H9 (cell line): ENCODE data around the gene ADGRG4. TPM values are rescaled to one million over a fixed set of nuclear protein-coding genes. Genes with fewer than 3 reads are reported as not detected.

Source experiments
- DNase-seq: peaks from one replicate; pipeline ENCODE4 v3.0.0-alpha.2; 2017
- H2AFZ ChIP-seq: one replicate; pipeline ENCODE4 v1.6.1; 2013; ENCODE audit warnings: mild to moderate bottlenecking, low read length, control low read depth, moderate library complexity
- H2AK5ac ChIP-seq: 2 replicates; pipeline ENCODE4 v1.6.1; 2013; ENCODE audit warnings: low read length, control low read depth, mixed read lengths; ENCODE audit not compliant: insufficient read length
- H2BK120ac ChIP-seq: one replicate; pipeline ENCODE4 v1.6.1; 2013; ENCODE audit warnings: low read depth, mild to moderate bottlenecking, low read length, control low read depth, inconsistent platforms; ENCODE audit not compliant: poor library complexity, severe bottlenecking
- H2BK12ac ChIP-seq: 2 replicates; pipeline ENCODE4 v1.6.1; 2013; ENCODE audit warnings: low read length, control low read depth, mixed read lengths, low read depth; ENCODE audit not compliant: insufficient read length
- H2BK15ac ChIP-seq: 2 replicates; pipeline ENCODE4 v1.6.1; 2013; ENCODE audit warnings: low read depth, low read length, control low read depth
- H2BK20ac ChIP-seq: one replicate; pipeline ENCODE4 v1.6.1; 2013; ENCODE audit warnings: low read depth, mild to moderate bottlenecking, low read length, control low read depth, inconsistent platforms; ENCODE audit not compliant: poor library complexity, severe bottlenecking
- H2BK5ac ChIP-seq: 2 replicates; pipeline ENCODE4 v1.6.1; 2013; ENCODE audit warnings: low read length, control low read depth, mixed read lengths; ENCODE audit not compliant: insufficient read length
- H3K14ac ChIP-seq: 2 replicates; pipeline ENCODE4 v1.6.1; 2013; ENCODE audit warnings: low read length, control low read depth; ENCODE audit not compliant: insufficient read depth
- H3K18ac ChIP-seq: 2 replicates; pipeline ENCODE4 v1.6.1; 2013; ENCODE audit warnings: low read depth, mild to moderate bottlenecking, mixed read lengths, low read length, control low read depth; ENCODE audit not compliant: insufficient read length
- H3K23ac ChIP-seq: 2 replicates; pipeline ENCODE4 v1.6.1; 2013; ENCODE audit warnings: low read length, control low read depth, mixed read lengths, low read depth; ENCODE audit not compliant: insufficient read length
- H3K23me2 ChIP-seq: 2 replicates; pipeline ENCODE4 v1.6.1; 2013; ENCODE audit warnings: low read depth, mild to moderate bottlenecking, mixed read lengths, low read length, control low read depth; ENCODE audit not compliant: insufficient read length, poor library complexity, severe bottlenecking
- H3K27ac ChIP-seq: 2 replicates; pipeline ENCODE4 v1.5.1; 2013; ENCODE audit warnings: low read length, control low read depth, mixed read lengths, low read depth; ENCODE audit not compliant: insufficient read length
- H3K27me3 ChIP-seq: 2 replicates; pipeline ENCODE4 v1.6.1; 2013; ENCODE audit warnings: low read length, control low read depth, inconsistent platforms; ENCODE audit not compliant: insufficient read depth
- H3K4ac ChIP-seq: 2 replicates; pipeline ENCODE4 v1.6.1; 2013; ENCODE audit warnings: low read depth, mild to moderate bottlenecking, control low read depth, inconsistent platforms, low read length, moderate library complexity
- H3K4me1 ChIP-seq: 2 replicates; pipeline ENCODE4 v1.6.1; 2013; ENCODE audit warnings: low read length, control low read depth, inconsistent platforms; ENCODE audit not compliant: insufficient read depth
- H3K4me2 ChIP-seq: 2 replicates; pipeline ENCODE4 v1.6.1; 2013; ENCODE audit warnings: low read length, control low read depth, mixed read lengths; ENCODE audit not compliant: insufficient read length, insufficient read depth
- H3K56ac ChIP-seq: 2 replicates; pipeline ENCODE4 v1.6.1; 2013; ENCODE audit warnings: low read depth, mild to moderate bottlenecking, mixed read lengths, low read length, control low read depth; ENCODE audit not compliant: insufficient read length
- H3K79me1 ChIP-seq: 2 replicates; pipeline ENCODE4 v1.6.1; 2013; ENCODE audit warnings: low read depth, mild to moderate bottlenecking, moderate library complexity, low read length, control low read depth, inconsistent platforms; ENCODE audit not compliant: insufficient read depth, poor library complexity, severe bottlenecking
- H3K79me2 ChIP-seq: 2 replicates; pipeline ENCODE4 v1.6.1; 2013; ENCODE audit warnings: low read length, control low read depth, inconsistent platforms; ENCODE audit not compliant: insufficient read depth
- H3K9ac ChIP-seq: 2 replicates; pipeline ENCODE4 v1.6.1; 2013; ENCODE audit warnings: low read length, control low read depth, mixed read lengths; ENCODE audit not compliant: insufficient read length; ENCODE audit errors: extremely low read depth
- H3K9me3 ChIP-seq: one replicate; pipeline ENCODE4 v1.6.1; 2013; ENCODE audit warnings: low read depth, low read length, inconsistent platforms; ENCODE audit not compliant: control insufficient read depth
- H3T11ph ChIP-seq: one replicate; pipeline ENCODE4 v1.6.1; 2013; ENCODE audit warnings: mild to moderate bottlenecking, low read length, control low read depth, inconsistent platforms
- H4K20me1 ChIP-seq: one replicate; pipeline ENCODE4 v1.6.1; 2013; ENCODE audit not compliant: control insufficient read depth, insufficient read length, insufficient read depth
- H4K5ac ChIP-seq: 2 replicates; pipeline ENCODE4 v1.6.1; 2013; ENCODE audit warnings: low read depth, mild to moderate bottlenecking, mixed read lengths, low read length, control low read depth; ENCODE audit not compliant: insufficient read length
- H4K8ac ChIP-seq: replicated peaks from 2 replicates; pipeline ENCODE4 v1.6.1; 2013; ENCODE audit warnings: low read length, control low read depth, mixed read lengths, low read depth; ENCODE audit not compliant: insufficient read length
- H4K91ac ChIP-seq: 2 replicates; pipeline ENCODE4 v1.6.1; 2013; ENCODE audit warnings: low read depth, mild to moderate bottlenecking, moderate library complexity, mixed read lengths, low read length, control low read depth; ENCODE audit not compliant: insufficient read length
- H3K27ac Mint-ChIP-seq, 3 experiments: 2 replicates in 2 of 3; 3 replicates in 1 of 3; pipeline ENCODE4 v1.8.0; 2020 to 2021; ENCODE audit warnings: mixed read lengths in 3 of 3, mild to moderate bottlenecking in 1 of 3, moderate library complexity in 1 of 3
- H3K27me3 Mint-ChIP-seq: 2 replicates; pipeline ENCODE4 v1.8.0; 2021; ENCODE audit warnings: low read depth, mild to moderate bottlenecking, moderate library complexity, mixed read lengths
- H3K36me3 Mint-ChIP-seq, 3 experiments: 2 replicates in 2 of 3; 3 replicates in 1 of 3; pipeline ENCODE4 v1.8.0; 2020 to 2021; ENCODE audit warnings: low read depth in 3 of 3, mixed read lengths in 3 of 3; ENCODE audit not compliant: insufficient read depth in 1 of 3
- H3K4me1 Mint-ChIP-seq, 2 experiments: 2 replicates each; pipeline ENCODE4 v1.8.0; 2020; ENCODE audit warnings: mixed read lengths in 2 of 2
- H3K4me3 Mint-ChIP-seq, 2 experiments: 2 replicates in 1 of 2; 3 replicates in 1 of 2; pipeline ENCODE4 v1.8.0; 2020 to 2021; ENCODE audit warnings: mild to moderate bottlenecking in 2 of 2, mixed read lengths in 2 of 2, moderate library complexity in 1 of 2
- H3K9me3 Mint-ChIP-seq, 2 experiments: 2 replicates in 1 of 2; 3 replicates in 1 of 2; pipeline ENCODE4 v1.8.0; 2020; ENCODE audit warnings: mild to moderate bottlenecking in 2 of 2, mixed read lengths in 2 of 2, moderate library complexity in 1 of 2
- CTCF ChIP-seq: fragments of 200-600 bp; sonication (generic); conservative IDR thresholded peaks from 3 replicates; pipeline ENCODE4 v1.8.0; 2021; ENCODE audit warnings: antibody characterized with exemption, mild to moderate bottlenecking
- WGBS: extraction: QIAGEN DNeasy Blood & Tissue Kit; methylation state at CpG from one replicate; pipeline ENCODE4 v1.1.7; 2013; ENCODE audit warnings: missing lambda C conversion rate, low lambda C conversion rate, mixed read lengths; ENCODE audit not compliant: insufficient read length; ENCODE audit errors: extremely low coverage; 5-methylcytosine and 5-hydroxymethylcytosine counted together
- total RNA-seq: library from RNA; stranded (reverse); gene quantifications from 2 replicates; pipeline ENCODE4 v1.2.1, GENCODE V29; 2021

The ADGRG4 gene
- total RNA-seq, 1 experiment from 2014 or later: not detected

- Histone ChIP-seq H2AK5ac (no peak overlapping the region), H3K23ac (no peak overlapping the region), H3K4ac (no peak overlapping the region), H4K8ac (no peak overlapping the region), H3K18ac (no peak overlapping the region), H2BK20ac (no peak overlapping the region), H4K5ac (no peak overlapping the region), H3K23me2 (no peaks in the 10 kb centered on the region), H3K4me2 (no peak overlapping the region), H2BK15ac (no peak overlapping the region), H2BK120ac (no peak overlapping the region), H3K56ac (no peak overlapping the region), H3K27me3 (no peaks in the 10 kb centered on the region), H3K14ac (no peak overlapping the region), H2AFZ (no peak overlapping the region), H3K4me1 (no peaks in the 10 kb centered on the region), H3K79me1 (no peaks in the 10 kb centered on the region), H2BK5ac (no peak overlapping the region), H3T11ph (no peak overlapping the region), H4K91ac (no peak overlapping the region), H3K9ac (no peak overlapping the region), H3K27ac (no peak overlapping the region), H4K20me1 (no peaks in the 10 kb centered on the region), H2BK12ac (no peak overlapping the region), H3K9me3 (peaks cover 6% of the 10 kb centered on the region), H3K79me2 (no peaks in the 10 kb centered on the region)
- no peak for DNase-seq
- Mint-ChIP-seq H3K4me1 (peaks cover 0 to 6% of the 10 kb centered on the region in 2 experiments; a peak in 1 of 4 replicates), H3K9me3 (peaks cover 65 to 68% of the 10 kb centered on the region in 2 experiments), H3K4me3 (no peak overlapping the region), H3K36me3 (peaks cover 0 to 3% (median 0%) of the 10 kb centered on the region in 3 experiments; a peak in 4 of 7 replicates), H3K27me3 (peaks cover 2% of the 10 kb centered on the region), H3K27ac (no peak overlapping the region)
- TF ChIP-seq CTCF: no peak
- no CpG with 5 or more reads among the region's 1 CpG for WGBS
These were observed 79.4 kb downstream of the ADGRG4 start for GRCh38 chrX:136380010-136380769.
